KMS-11 (cell line): ENCODE results near the gene SLC8A1.

ENCODE experiments used
- H2AFZ ChIP-seq: fragments of 200-600 bp; sonication (generic); 2 replicates; pipeline ENCODE4 v1.6.1; 2016; ENCODE audit warnings: antibody characterized with exemption, mixed run types, low read depth
- H3K27ac ChIP-seq: fragments of 200-600 bp; sonication (generic); 2 replicates; pipeline ENCODE4 v1.6.1; 2016; ENCODE audit warnings: mild to moderate bottlenecking, mixed run types
- H3K27me3 ChIP-seq: fragments of 200-600 bp; sonication (generic); 2 replicates; pipeline ENCODE4 v1.6.1; 2017; ENCODE audit warnings: mild to moderate bottlenecking, low read depth, mixed run types, moderate library complexity; ENCODE audit not compliant: insufficient read depth
- H3K36me3 ChIP-seq: fragments of 200-600 bp; sonication (generic); 2 replicates; pipeline ENCODE4 v1.6.1; 2017; ENCODE audit warnings: mild to moderate bottlenecking, mixed run types; ENCODE audit not compliant: insufficient read depth
- H3K4me1 ChIP-seq: fragments of 200-600 bp; sonication (generic); 2 replicates; pipeline ENCODE4 v1.6.1; 2016; ENCODE audit warnings: mild to moderate bottlenecking, low read depth, mixed run types; ENCODE audit not compliant: poor library complexity, severe bottlenecking
- H3K4me2 ChIP-seq: fragments of 200-600 bp; sonication (generic); 2 replicates; pipeline ENCODE4 v1.7.0; 2016; ENCODE audit warnings: mild to moderate bottlenecking, mixed run types
- H3K4me3 ChIP-seq: fragments of 200-600 bp; sonication (generic); IDR thresholded peaks from 2 replicates; pipeline ENCODE4 v1.6.1; 2017; ENCODE audit warnings: low read depth, low read length, mixed read lengths; ENCODE audit not compliant: insufficient read depth
- H3K79me2 ChIP-seq: fragments of 200-600 bp; sonication (generic); 2 replicates; pipeline ENCODE4 v1.6.1; 2016; ENCODE audit warnings: low read depth, mixed run types; ENCODE audit not compliant: insufficient read depth
- H3K9ac ChIP-seq: fragments of 200-600 bp; sonication (generic); 2 replicates; pipeline ENCODE4 v1.6.1; 2016; ENCODE audit warnings: mild to moderate bottlenecking, mixed run types
- H4K20me1 ChIP-seq: fragments of 200-600 bp; sonication (generic); 2 replicates; pipeline ENCODE4 v1.6.1; 2016; ENCODE audit warnings: mild to moderate bottlenecking, mixed run types; ENCODE audit not compliant: insufficient read depth
- CTCF ChIP-seq: fragments of 200-600 bp; sonication (generic); conservative IDR thresholded peaks from 2 replicates; pipeline ENCODE4 v1.6.1; 2017; ENCODE audit warnings: low read depth, mild to moderate bottlenecking, antibody characterized with exemption, low read length, moderate library complexity, mixed read lengths

Gene SLC8A1

GRCh38 chr2:40451918-40452605 lies at the start of gene SLC8A1:
TSS of gene SLC8A1 (minus strand) at chr2:40452090.
- Histone ChIP-seq H3K36me3 (no peaks in the 10 kb centered on the region), H2AFZ (peak within 1 kb of the TSS; percentile 68), H4K20me1 (no peaks in the 10 kb centered on the region), H3K9ac (peak within 1 kb of the TSS; percentile 26; the same call in 1 of the 2 replicates), H3K79me2 (no peaks in the 10 kb centered on the region), H3K4me1 (peaks cover 3% of the 10 kb centered on the region), H3K27ac (no peak within 1 kb of the TSS), H3K4me2 (peak within 1 kb of the TSS; percentile 58), H3K27me3 (no peaks in the 10 kb centered on the region), H3K4me3 (no peak within 1 kb of the TSS)
- TF ChIP-seq CTCF = no peak

- no peaks in the 10 kb centered on the region for H3K36me3 ChIP-seq
- H3K4me3 ChIP-seq = no peak overlapping the region
- no peak for TF ChIP-seq CTCF
Measured at GRCh38 chr2:40499437-40499836, 47.5 kb upstream of the SLC8A1 start.

GRCh38 chr2:40497251-40497859 lies 45.5 kb upstream of the SLC8A1 start:
- H3K4me2 ChIP-seq = no peak overlapping the region
- H3K4me1 ChIP-seq = no peaks in the 10 kb centered on the region
- no peak overlapping the region for H3K4me3 ChIP-seq
- TF ChIP-seq CTCF = no peak
- H2AFZ ChIP-seq = no peak overlapping the region
- H4K20me1 ChIP-seq = no peaks in the 10 kb centered on the region
- H3K9ac ChIP-seq = no peak overlapping the region
- no peaks in the 10 kb centered on the region for H3K36me3 ChIP-seq
- no peaks in the 10 kb centered on the region for H3K27me3 ChIP-seq
- no peaks in the 10 kb centered on the region for H3K79me2 ChIP-seq
- H3K27ac ChIP-seq = no peak overlapping the region

More at GRCh38 chr2:40499437-40499836, 47.5 kb upstream of the SLC8A1 start:
- no peaks in the 10 kb centered on the region for H4K20me1 ChIP-seq
- H3K79me2 ChIP-seq = no peaks in the 10 kb centered on the region
- no peak overlapping the region for H3K4me2 ChIP-seq
- no peak overlapping the region for H2AFZ ChIP-seq
- no peak overlapping the region for H3K27ac ChIP-seq
- no peaks in the 10 kb centered on the region for H3K4me1 ChIP-seq
- no peaks in the 10 kb centered on the region for H3K27me3 ChIP-seq
- H3K9ac ChIP-seq = no peak overlapping the region

GRCh38 chr2:40489678-40489960 lies 37.7 kb upstream of the SLC8A1 start:
- TF ChIP-seq CTCF = no peak
- no peak overlapping the region for H3K9ac ChIP-seq
- H4K20me1 ChIP-seq = no peaks in the 10 kb centered on the region
- no peaks in the 10 kb centered on the region for H3K36me3 ChIP-seq
- H3K4me1 ChIP-seq = no peaks in the 10 kb centered on the region
- H3K27me3 ChIP-seq = no peaks in the 10 kb centered on the region
- H2AFZ ChIP-seq = no peak overlapping the region
- H3K4me3 ChIP-seq = no peak overlapping the region
- no peak overlapping the region for H3K4me2 ChIP-seq
- no peaks in the 10 kb centered on the region for H3K79me2 ChIP-seq
- no peak overlapping the region for H3K27ac ChIP-seq
